Measurements from ENCODE around the gene CUL4A.
A peak's percentile ranks its signal among the peaks of the same experiment; 100 is the strongest.

Gene CUL4A

GRCh38 chr13:113273851-113274590 lies 64.6 kb downstream of the CUL4A start:
- H3K4me3 ChIP-seq (ENCODE audit: low read depth, low read length): no peak overlapping the region
- TF ChIP-seq CTCF (IDR thresholded peaks at IDR 0.05; ENCODE audit: borderline replicate concordance, insufficient read depth, low read depth, low read length): no peak

GRCh38 chr13:113274721-113275120 lies 65.3 kb downstream of the CUL4A start:
- TF ChIP-seq CTCF (IDR thresholded peaks at IDR 0.05; ENCODE audit: borderline replicate concordance, insufficient read depth, low read depth, low read length): no peak

GRCh38 chr13:113275387-113275786 lies 66.0 kb downstream of the CUL4A start:
- peak; percentile 47; the same call in 1 of the 2 replicates for TF ChIP-seq CTCF (IDR thresholded peaks at IDR 0.05; ENCODE audit: borderline replicate concordance, insufficient read depth, low read depth, low read length)
- H3K4me3 ChIP-seq (ENCODE audit: low read depth, low read length): no peak overlapping the region

More at GRCh38 chr13:113274721-113275120, 65.3 kb downstream of the CUL4A start:
- H3K4me3 ChIP-seq (ENCODE audit: low read depth, low read length): no peak overlapping the region

- no peak overlapping the region for H3K4me3 ChIP-seq (ENCODE audit: low read depth, low read length)
- TF ChIP-seq CTCF (IDR thresholded peaks at IDR 0.05; ENCODE audit: borderline replicate concordance, insufficient read depth, low read depth, low read length): no peak
Observed at GRCh38 chr13:113280126-113280525, 70.7 kb downstream of the CUL4A start.

- no peak overlapping the region for H3K4me3 ChIP-seq (ENCODE audit: low read depth, low read length)
- TF ChIP-seq CTCF (IDR thresholded peaks at IDR 0.05; ENCODE audit: borderline replicate concordance, insufficient read depth, low read depth, low read length): no peak
Observed at GRCh38 chr13:113283904-113284303, 74.5 kb downstream of the CUL4A start.

- H3K4me3 ChIP-seq (ENCODE audit: low read depth, low read length): no peak overlapping the region
- no peak for TF ChIP-seq CTCF (IDR thresholded peaks at IDR 0.05; ENCODE audit: borderline replicate concordance, insufficient read depth, low read depth, low read length)
Observed at GRCh38 chr13:113288880-113289279, 79.5 kb downstream of the CUL4A start.

- H3K4me3 ChIP-seq (ENCODE audit: low read depth, low read length): no peak overlapping the region
- TF ChIP-seq CTCF (IDR thresholded peaks at IDR 0.05; ENCODE audit: borderline replicate concordance, insufficient read depth, low read depth, low read length): no peak
Observed at GRCh38 chr13:113291129-113291528, 81.7 kb downstream of the CUL4A start.

All from GM12875 (cell line).